Measurements from ENCODE around the gene SIGLEC1.

DNA sequence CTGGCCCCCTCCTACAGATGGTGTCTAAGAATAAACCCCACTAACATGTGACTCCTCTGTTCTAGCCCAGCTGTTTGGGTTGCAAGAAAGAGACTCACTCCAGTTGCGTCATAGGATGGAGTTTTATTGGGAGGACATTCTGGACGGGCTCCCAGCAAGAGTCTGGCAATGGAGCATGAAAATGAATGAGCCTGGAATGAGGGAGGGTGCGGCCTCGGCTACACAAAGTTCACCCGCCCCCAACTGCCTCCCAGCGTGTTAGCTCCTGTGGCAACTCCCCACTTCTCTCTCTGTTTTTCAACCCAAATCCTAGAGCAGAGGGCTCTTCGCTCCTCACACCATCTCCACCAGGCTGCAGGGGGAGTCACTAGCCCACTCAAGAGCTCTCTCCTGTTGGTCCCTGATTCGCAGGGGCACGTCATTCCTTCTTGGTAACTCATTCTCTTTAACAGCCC is 25.5 kb downstream of the SIGLEC1 start:
- TF ChIP-seq, protein P1, sequence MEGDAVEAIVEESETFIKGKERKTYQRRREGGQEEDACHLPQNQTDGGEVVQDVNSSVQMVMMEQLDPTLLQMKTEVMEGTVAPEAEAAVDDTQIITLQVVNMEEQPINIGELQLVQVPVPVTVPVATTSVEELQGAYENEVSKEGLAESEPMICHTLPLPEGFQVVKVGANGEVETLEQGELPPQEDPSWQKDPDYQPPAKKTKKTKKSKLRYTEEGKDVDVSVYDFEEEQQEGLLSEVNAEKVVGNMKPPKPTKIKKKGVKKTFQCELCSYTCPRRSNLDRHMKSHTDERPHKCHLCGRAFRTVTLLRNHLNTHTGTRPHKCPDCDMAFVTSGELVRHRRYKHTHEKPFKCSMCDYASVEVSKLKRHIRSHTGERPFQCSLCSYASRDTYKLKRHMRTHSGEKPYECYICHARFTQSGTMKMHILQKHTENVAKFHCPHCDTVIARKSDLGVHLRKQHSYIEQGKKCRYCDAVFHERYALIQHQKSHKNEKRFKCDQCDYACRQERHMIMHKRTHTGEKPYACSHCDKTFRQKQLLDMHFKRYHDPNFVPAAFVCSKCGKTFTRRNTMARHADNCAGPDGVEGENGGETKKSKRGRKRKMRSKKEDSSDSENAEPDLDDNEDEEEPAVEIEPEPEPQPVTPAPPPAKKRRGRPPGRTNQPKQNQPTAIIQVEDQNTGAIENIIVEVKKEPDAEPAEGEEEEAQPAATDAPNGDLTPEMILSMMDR (conservative IDR thresholded peaks at IDR 0.05; ENCODE audit: low read depth, low read length) = peak; percentile 36
- no peak for TF ChIP-seq EZH2 (IDR thresholded peaks at IDR 0.05; ENCODE audit: borderline replicate concordance, low read depth, low read length, poor library complexity, severe bottlenecking)
